HG03571 (cell line): ENCODE results near the gene MEIS3.
"Not testable (repeated sequence)": the region's sequence is repeated elsewhere in the genome, so short reads cannot be mapped to it uniquely, and the experiment has no call there.

Experiments
- ATAC-seq: cut with Tn5 transposase; IDR thresholded peaks from one replicate; pipeline ENCODE4 v1.9.1; 2021; ENCODE audit not compliant: unreplicated experiment

MEIS3 gene

DNA sequence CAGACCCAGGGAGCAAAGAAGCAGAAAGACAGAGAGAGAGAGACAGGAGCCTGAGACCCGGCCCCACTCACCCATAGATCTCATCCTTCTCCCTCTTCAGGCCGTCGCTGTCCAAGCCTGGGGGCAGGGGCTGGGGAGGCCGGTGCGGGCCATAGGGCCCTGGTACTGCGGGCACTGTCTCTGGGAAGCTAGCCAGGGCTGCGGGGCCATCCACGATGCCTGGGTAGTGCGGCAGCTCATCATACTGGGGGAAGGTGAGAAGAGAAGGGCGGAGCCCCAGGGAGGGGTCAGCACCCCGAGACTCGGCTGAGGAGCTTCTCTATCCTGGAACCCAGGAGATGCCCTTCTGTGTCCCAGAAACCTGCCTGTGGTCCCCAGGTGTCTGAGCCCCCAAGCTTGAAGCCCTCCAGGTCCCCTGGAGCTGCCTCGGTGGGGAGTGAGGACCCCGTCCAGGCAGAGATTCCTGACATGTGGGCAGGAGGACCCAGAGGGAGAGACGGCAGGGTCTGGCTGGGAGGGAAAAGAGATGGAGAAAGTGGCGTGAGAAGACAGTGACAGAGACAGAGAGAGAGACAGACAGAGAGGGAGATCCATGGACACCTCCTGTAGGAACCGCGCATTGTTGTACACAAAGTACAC, 2.1 kb downstream of the MEIS3 start:
- ATAC-seq: no peak

DNA sequence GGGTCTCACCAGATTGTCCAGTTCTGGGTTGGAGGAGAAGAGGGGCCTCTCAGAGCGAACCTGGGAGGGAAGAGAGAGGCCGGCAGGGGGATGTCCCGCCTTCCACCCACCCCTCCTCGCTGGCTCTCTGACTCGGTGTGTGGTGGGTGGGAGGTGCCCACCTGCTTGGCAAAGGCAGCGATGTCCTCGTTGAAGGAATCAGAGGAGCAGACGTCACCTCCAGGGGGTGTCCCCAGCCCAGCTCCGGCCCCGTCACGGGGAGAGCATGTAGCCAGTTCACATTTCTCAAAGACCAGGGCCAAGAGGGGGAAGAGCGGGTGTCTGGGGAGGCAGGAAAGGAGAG, 2.7 kb downstream of the MEIS3 start:
- no peak for ATAC-seq

DNA sequence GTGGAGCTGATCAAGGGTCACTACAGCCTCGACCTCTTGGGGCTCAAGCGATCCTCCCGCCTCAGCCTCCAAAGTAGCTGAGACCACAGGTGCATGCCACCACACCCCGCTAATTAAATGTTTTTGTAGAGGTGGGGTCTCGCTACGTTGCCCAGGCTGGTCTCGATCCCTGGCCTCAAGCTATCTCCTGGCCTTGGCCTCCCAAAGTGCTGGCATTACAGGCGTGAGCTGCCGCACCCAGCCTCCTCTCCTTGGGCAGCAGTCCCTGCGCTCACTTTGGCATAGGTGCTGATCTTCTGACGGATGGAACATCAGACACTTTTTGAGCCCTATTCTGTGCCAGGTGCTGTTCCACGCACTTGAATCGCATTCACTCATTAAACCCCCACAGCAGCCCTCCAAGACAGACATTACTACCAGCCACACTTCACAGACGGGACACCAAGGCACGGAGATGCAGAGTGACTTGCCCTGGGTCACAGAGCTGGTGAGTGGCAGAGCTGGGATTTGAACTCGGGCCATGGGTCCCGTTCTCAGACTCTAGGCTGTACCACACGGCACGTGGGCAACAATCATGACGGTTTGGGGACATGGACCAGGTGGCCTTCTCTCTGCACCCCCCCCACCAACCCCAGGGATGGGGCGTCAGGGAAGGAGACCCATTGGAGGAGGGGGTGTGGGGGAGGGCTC, 3.2 kb downstream of the MEIS3 start:
- no peak for ATAC-seq

DNA sequence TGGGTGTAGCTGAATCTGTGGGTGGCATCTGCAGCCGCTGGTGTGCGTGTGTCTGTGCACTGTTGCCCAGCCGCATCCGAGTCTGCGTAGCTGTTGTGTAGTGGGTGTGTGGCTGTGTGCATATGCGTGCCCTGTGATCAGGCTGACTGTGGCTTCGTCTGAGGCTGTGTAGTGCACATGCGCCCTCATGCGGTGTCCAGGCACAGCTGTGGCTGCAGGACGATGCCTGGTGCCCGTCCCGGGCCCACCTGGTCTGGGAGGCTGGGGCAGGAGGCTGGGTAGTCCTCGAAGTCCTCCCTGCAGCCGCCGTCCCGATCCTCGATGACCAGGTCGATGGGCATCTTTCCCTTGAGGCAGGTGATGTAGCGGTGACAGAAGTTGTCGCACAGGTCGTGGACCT, 4.9 kb downstream of the MEIS3 start:
- no peak for ATAC-seq

DNA sequence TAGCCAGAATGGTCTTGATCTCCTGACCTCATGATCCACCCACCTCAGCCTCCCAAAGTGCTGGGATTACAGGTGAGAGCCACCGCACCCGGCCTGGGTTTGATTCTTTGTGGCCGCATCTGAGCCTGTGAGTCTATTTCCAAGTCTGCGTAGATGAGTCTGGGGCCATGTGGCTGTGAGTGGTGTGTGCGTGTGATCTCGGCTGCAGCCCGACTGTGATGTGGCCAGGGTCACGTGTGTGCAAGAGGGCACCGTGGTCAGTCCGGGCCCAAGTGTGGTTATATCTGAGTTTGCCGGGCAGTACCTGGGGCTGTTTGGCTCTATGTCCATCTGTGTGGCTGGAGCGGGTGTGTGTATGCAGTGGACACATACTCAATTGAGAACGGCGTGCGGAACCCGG, 5.4 kb downstream of the MEIS3 start:
- ATAC-seq: no peak

DNA sequence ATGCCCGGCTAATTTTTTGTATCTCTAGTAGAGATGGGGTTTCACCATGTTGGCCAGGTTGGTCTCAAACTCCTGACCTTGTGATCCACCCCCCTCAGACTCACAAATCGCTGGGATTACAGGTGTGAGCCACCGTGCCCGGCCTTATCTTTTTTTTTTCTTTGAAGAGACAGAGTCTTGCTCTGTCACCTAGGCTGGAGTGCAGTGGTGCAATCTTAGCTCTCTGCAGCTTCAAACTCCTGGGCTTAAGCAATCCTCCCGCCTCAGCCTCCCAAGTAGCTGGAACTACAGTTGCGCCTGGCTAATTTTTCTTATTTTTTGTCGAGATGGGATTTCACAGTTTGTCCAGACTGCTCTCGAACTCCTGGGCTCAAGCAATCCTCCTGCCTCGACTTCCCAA, 7.6 kb downstream of the MEIS3 start:
- ATAC-seq: not testable (repeated sequence)

DNA sequence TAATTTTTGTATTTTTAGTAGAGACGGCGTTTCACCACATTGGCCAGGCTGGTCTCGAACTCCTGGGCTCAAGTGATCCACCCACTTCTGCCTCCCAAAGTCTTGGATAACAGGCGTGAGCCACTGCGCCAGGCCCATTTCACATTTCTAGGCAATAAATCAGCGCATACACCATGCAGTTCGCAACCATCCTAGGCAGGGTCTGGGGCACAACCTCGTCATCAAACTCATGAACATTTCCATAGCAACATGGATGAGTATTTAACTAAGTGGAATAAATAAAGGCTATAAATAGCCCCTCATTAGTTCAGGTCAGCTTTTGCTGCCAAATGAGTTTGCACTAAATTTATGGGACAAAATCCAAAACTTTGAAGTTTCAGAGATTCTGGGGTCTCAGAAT, 8.2 kb downstream of the MEIS3 start:
- ATAC-seq: no peak

DNA sequence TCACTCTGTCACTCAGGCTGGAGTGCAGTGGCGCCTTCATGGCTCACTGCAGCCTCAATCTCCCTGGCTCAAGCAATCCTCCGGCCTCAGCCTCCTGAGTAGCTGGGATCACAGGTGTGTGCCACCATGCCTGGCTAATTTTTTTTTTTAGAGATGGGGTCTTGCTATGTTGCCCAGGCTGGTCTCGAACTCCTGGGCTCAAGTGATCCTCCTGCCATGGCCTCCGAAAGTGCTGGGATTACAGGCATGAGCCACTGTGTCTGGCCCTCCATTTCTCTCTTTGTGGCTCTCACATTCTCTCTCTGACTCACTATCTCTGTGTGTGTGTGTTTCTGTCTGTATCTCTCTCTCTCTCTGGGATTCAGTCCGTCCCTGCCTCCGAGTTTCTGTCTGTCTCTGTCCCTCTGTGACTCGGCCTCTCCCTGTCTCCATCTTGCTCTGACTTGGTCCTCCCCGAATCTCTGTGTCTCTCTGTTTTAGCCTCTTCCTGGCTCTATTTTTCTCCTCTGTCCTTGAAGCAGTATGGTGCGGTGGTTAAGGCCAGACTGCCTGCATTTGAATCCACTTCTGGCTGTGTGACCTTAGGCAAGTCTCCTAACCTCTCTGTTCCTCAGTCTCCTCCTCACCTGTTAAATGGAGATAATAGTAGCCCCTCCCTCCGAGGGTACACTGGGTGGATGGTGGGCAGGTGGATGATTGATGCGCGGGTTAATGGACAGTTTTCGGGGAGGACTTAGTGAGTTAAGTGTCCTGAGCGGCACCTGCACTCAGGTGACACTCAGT, 11.0 kb downstream of the MEIS3 start:
- ATAC-seq: no peak

DNA sequence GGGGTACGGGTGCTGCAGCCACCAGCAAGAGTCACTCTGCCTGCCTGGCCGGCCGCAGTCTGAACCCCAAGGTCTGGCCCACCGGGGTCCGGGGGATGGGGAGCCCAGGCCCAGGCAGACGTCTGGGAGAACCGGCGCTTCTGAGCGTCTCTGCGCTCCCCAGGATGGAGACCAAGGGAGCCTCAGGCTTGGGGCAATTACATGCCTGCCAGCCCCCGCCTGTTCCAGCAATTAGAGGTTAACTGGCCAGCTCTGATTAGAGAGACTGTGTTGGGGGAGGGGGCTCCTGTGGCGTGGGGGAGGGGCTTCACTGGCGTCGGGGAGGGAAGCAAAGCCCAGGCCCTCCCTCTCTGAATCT, 11.9 kb downstream of the MEIS3 start:
- no peak for ATAC-seq

DNA sequence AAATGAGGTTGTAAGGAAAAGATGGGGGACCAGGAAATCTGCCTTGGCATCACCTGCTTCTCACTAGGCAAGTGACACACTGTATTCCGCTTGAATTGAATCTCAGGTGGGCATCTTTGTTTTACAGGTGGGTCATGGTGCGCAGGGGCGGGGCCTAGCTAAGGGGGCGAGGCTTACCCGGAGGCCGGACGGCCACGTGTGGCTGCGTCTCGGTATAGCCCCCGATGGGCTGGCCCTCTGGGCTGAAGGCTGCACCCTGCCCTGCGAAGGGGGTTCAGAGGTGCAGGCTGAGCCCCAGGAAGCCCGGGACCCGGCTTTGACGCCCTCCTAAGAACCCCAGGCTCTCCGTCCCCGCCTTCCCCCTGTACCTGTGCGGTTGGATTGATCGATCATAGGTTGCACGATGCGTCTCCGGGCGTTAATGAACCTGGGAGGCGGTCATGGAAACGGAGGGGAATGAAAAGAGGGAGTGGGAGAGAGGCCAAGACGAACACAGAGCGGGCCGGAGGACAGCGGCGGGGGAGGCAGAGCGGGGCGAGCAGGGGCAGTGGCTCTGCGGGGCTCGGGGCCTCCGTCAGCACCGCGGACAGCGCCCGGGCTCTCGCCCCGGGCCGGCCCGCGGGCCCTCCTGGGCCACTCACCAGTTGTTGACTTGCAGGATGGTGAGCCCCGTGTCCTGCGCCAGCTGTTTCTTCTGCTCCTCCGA, 12.5 kb downstream of the MEIS3 start:
- no peak for ATAC-seq

DNA sequence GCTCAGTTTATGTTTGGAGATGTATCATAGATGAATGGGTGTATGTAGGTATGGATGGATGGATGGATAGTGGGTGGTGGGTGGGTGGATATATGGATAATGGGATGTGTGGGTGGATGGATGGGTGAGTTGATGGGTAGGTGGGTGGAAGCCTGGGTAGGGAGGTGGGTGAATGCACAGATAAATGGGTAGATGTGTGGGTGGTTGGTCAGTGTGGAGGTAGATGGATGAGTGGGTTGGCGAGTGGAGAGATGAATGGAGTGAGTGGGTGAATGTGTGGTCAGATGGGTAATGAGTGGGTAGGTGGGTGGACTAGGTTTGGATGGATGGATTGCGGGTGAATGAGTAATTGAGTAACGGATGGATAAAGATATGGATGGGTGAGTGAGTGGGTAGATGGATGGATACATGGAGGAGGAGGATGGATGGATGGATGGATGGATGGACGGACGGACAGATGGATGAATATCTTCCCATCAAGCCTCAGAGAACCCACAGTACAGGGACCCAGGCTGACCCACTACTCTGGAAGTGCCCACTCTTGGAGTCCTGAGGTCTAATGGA, 13.4 kb downstream of the MEIS3 start:
- no peak for ATAC-seq

DNA sequence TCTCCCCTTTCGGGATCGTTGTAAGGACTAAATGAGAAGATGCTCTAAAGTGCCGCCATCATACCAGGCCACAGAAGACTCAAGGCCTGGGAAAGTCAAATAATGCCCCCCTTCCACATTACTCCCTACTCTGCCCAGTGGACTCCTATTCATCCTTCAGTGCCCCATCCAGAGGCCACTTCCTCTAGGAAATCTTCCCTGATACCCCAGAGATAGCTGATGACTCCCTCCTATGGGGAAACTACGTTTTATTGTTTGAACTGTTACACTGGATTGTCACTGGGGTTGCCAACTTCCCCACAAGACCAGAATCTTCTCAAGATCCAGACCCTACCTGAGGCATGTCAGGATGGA, 14.2 kb downstream of the MEIS3 start:
- no peak for ATAC-seq

DNA sequence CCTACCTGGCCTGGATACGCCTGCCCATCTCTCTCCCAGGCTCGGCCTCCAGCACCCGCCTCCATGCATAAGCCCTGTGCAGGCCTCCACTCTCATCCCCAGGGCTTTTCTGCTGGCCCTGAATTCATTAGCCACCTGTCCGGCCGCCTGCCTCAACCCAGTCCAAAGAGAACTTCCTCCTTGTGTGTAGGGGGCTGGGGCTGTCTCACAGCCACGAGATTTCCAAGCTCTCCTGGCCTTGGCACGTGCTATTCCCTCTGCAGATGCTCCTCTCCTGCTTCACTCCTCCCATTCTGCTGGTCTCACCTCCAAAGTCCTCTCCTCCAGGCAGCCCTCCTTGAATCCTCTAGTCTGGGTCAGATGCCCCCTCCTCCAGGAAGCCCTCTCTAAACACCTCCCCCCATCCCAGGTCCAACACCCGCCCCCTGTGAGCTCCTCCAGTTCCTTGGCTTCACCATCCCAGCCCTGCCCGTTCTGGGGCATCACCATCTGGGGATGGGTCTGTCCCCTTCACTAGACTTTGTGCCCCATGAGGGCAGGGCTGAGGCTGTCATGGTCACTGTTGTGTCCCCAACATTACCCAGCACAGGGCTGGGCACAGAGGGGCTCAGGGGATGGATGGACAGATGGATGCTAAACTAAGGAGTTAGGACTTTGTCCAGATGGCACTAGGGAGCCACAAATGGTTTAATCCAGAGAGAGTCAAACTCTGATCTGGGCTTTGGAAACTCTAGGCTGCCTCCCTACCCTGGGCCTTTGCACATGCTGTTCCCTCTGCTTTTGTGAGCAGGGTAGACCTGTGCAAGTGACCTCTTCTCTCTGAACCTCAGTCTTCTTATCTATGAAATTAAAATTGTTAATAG, 14.8 kb downstream of the MEIS3 start:
- ATAC-seq: no peak

DNA sequence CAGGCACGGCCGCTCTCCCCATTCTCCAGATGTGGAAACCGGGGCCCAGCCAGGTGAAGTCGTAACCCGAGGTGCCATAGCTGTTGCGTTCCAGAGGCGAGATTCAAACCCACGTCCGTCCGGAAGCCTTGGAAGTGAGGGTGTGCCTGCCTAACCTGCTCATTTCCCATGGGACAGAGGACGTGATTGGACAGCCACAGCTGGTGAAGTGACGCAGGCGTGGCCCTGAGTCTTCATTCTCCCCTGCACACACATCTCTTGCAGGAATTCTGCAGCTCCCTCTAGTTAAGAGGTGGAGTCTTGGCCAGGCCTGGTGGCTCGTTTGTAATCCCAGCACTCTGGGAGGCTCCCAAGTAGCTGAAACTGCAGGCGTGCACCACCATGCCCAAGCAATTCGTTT, 16.8 kb downstream of the MEIS3 start:
- ATAC-seq: no peak

DNA sequence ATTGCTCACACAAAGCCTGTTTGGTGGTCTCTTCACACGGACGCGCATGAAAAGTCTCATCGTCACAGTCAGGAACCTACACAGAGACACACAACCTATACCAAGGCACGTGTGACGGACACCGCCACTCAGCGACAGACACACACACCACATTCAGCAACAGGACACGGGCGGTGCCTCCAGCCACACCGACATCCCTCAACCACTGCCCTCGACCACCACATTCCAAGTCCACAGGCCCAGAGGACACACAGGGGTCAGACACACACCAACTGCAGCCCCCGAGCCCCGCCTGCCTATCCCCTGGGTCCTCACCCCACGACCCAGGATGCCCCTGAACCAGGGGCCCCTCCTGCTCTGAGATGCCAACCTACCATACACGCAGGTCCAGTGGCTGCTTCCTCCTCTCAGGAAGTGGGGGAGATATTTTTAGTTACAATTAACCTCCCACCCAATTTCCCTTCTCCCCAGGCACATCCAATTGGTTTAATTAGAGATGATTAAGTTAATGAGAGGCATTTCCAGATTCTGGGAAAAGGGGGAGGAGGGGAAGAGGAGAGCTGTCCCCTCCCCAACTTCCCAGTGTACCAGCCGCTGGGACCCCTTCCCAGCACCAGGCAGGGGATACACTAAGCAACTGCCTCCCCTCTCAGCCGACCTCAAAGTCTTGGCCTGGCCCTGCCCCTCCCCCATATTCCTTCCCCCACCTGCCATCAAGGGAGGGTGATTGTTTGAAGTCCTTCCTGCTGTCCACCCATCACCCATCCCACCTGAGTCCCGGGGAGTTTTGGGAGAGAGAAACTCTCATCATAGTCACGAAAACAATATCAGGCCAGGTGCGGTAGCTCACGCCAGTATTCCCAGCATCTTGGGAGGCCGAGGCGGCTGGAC, 20.4 kb downstream of the MEIS3 start:
- ATAC-seq: no peak

DNA sequence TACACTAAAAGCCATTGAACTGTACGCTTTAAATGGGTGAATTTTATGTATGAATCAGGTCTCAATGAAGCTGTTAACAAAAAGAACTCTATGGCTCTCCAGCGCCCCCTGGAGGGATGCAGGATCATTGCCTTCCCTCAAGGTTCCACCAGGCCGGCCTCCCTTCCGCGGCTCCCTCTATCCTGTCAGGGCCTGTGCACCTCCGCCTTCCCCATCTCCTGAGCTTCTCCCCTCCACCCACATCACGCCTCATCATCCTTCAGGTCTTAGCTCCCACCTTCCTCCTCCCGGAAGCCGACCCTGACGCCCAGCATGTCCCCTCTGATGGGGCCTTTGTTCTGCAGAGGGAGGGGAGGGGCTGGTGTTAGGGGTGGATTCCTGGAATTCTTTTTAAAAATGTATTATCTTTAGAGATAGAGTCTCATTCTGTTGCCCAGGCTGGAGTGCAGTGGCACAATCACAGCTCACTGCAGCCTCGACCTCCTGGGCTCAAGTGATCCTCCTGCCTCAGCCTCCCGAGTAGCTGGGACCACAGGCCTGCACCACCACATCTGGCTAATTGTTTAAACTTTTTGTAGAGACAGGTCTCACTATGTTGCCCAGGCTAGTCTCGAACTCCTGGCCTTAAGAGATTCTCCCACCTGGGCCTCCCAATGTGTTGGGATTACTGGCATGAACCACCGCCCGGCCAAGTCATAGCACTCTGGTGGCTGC, 27.7 kb downstream of the MEIS3 start:
- no peak for ATAC-seq

DNA sequence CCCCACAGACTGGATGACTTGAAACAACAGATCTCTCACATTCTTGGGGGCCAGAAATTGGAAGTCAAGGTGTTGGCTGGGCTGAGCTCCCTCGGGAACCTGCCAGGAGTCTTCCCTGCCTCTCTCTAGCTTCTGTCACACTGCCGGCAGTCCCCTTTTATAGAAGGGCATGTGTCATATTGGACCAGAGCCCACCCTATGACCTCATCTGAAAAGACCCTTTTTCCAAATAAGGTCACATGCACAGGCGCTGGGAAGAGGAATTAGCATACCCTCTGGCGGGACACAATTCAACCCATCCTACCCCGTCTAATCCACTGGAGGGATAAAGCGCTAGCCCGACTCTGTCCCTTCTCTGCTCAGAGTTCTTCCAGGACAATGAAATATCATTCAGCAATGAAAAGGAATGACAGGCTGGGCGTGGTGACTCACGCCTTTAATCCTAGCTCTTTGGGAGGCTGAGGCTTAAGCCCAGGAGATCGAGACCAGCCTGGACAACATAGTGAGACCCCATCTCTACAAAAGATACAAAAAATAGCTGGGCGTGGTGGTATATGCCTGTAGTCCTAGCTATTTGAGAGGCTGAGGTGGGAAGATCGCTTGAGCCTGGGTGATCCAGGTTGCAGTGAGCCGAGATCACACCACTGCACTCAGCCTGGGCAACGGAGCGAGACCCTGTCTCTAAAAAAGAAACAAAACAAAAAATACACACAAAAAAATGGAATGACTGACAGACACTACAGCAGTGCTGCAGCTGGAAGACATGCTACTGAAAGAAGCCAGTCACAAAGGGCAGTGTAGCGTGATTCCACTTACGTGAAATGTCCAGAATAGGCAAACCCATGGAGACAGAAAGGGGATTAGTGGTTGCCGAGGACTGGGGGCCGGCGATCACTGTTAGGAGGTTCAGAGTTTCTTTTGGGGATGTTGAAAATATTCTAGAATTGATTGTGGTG, 28.5 kb downstream of the MEIS3 start:
- ATAC-seq: no peak

DNA sequence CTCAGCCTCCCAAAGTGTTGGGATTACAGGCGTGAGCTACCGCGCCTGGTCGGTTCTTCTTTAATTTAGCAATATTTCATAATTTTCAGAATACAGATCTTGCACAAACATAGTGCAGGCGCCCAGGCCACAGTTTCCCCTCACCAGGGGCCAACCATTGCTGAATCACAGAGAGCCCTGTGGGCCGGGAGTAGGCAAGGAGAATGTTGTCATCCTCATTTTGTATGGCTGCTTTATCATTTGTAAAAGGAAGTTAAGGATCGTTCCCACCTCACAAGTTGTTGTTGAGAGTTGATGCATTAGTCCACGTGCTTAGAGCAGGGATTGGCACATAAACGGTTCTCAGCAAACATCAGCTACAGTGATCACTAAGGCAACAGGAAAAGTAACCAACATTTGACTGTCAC, 30.2 kb downstream of the MEIS3 start:
- no peak for ATAC-seq
